ENCODE measurements around the gene COPE. TPM values are rescaled to one million over a fixed set of nuclear protein-coding genes. Genes with fewer than 3 reads are reported as not detected.

The COPE gene
- total and polyA plus RNA-seq, 2 of the 4 experiments (the other 2 are of a cell fraction) = 347 to 461 TPM

DNA sequence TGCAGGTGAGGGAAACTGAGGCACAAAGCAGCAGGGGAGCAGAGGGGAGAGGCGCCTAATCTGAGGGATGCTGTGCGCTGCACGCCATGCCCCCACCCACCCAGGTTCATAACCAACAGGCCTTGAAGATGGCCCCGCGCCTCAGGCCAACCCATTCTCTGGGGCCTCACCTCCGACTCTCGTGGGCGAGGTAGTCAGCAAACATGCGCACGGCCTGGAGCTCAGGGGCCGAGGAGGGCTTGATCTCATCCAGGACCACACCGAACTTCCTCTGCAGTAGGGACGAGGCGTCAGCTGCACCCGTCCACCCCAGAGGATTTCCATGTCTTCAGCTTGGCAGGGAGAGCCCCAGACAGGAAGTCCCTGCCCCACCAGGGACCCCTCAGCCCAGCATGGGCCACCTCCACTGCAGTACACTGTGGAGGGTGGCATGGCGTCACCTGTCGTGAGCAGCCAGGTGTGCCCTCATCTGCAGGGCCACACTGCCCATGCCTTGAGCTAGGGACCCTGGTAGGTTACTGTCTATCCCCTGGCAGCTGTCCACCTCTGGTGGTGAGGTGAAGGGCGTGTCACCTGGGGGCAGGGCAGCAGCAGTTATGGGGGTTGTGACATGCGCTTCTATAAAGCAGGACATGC is 8.3 kb downstream of the COPE start:
- Histone ChIP-seq H2AK5ac (ENCODE audit: low read depth, low read length) (no peak overlapping the region), H3K4me2 (ENCODE audit: low read depth, low read length) (no peak overlapping the region), H4K5ac (ENCODE audit: low read depth, low read length) (no peak overlapping the region), H3K56ac (ENCODE audit: extremely low read depth, insufficient read depth, low read length) (no peak overlapping the region), H2BK120ac (ENCODE audit: low read depth, low read length) (no peak overlapping the region), H3K36me3 (ENCODE audit: control insufficient read depth, insufficient read depth, low read length) (peaks cover 66% of the 10 kb centered on the region), H3K4ac (ENCODE audit: low read depth, low read length) (no peak overlapping the region), H2AK9ac (replicated peaks; ENCODE audit: low read depth, low read length, poor library complexity) (no peak overlapping the region), H2BK15ac (ENCODE audit: low read depth, low read length) (no peak overlapping the region), H2BK5ac (ENCODE audit: low read depth, low read length, poor library complexity, severe bottlenecking) (no peak overlapping the region), H3K79me1 (ENCODE audit: low read depth in 1 of 2, low read length in 2 of 2) (peaks cover 23 to 60% of the 10 kb centered on the region in 2 experiments), H3K23ac (ENCODE audit: low read depth, low read length) (no peak overlapping the region), H3K14ac (replicated peaks; ENCODE audit: low read depth, low read length) (no peak overlapping the region), H4K20me1 (ENCODE audit: insufficient read depth, low read length) (peaks cover 46% of the 10 kb centered on the region), H2BK20ac (ENCODE audit: low read depth, low read length) (no peak overlapping the region), H3K4me3 (ENCODE audit: insufficient read depth, low read depth, low read length) (no peak overlapping the region), H4K91ac (ENCODE audit: insufficient read depth, low read depth, low read length) (no peak overlapping the region), H3K9ac (ENCODE audit: low read depth, low read length) (no peak overlapping the region), H3K9me3 (ENCODE audit: control insufficient read depth, insufficient read depth, low read length) (no peaks in the 10 kb centered on the region), H3K9me1 (ENCODE audit: insufficient read depth, low read length) (no peaks in the 10 kb centered on the region; the same call in 1 of the 2 replicates), H2AFZ (replicated peaks; ENCODE audit: low read length, poor library complexity) (no peak overlapping the region), H3K27ac (ENCODE audit: insufficient read depth, low read length) (no peak overlapping the region), H3K27me3 (ENCODE audit: control insufficient read depth, insufficient read depth, low read length) (no peaks in the 10 kb centered on the region), H3K4me1 (ENCODE audit: control insufficient read depth, insufficient read depth, low read length) (no peaks in the 10 kb centered on the region), H3K18ac (ENCODE audit: low read depth, low read length) (no peak overlapping the region), H4K8ac (ENCODE audit: low read depth in 2 of 2, low read length in 2 of 2) (no peak overlapping the region)
- intact Hi-C loops (cut with micrococcal nuclease) = no loop called here
- ChIA-PET POLR2A (ENCODE audit: unreplicated experiment) (no interaction called here), CTCF (no interaction called here)
- in situ Hi-C loops (cut with MboI; ENCODE audit: low sequenced_read_pairs) = no loop called here
- 94% methylated on average over 13 of the region's 19 CpGs; no CpG with 5 or more reads in 1 of the 2 experiments for WGBS, 2 experiments (ENCODE audit: extremely low coverage in 2 of 2, insufficient read length in 1 of 2)
- no peak for DNase-seq
- TF ChIP-seq BHLHE40 (IDR thresholded peaks at IDR 0.05; ENCODE audit: low read depth, low read length) = no peak
- TF ChIP-seq NFE2L2 (IDR thresholded peaks at IDR 0.05; ENCODE audit: low read depth, low read length) = no peak
- no peak for TF ChIP-seq MAFK (IDR thresholded peaks at IDR 0.05; ENCODE audit: low read depth, low read length)
- no peak for TF ChIP-seq RFX5 (IDR thresholded peaks at IDR 0.05; ENCODE audit: low read depth, low read length)
- TF ChIP-seq, protein P1, sequence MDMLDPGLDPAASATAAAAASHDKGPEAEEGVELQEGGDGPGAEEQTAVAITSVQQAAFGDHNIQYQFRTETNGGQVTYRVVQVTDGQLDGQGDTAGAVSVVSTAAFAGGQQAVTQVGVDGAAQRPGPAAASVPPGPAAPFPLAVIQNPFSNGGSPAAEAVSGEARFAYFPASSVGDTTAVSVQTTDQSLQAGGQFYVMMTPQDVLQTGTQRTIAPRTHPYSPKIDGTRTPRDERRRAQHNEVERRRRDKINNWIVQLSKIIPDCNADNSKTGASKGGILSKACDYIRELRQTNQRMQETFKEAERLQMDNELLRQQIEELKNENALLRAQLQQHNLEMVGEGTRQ (IDR thresholded peaks at IDR 0.05; ENCODE audit: low read depth, low read length) = no peak
- TF ChIP-seq, protein P2, sequence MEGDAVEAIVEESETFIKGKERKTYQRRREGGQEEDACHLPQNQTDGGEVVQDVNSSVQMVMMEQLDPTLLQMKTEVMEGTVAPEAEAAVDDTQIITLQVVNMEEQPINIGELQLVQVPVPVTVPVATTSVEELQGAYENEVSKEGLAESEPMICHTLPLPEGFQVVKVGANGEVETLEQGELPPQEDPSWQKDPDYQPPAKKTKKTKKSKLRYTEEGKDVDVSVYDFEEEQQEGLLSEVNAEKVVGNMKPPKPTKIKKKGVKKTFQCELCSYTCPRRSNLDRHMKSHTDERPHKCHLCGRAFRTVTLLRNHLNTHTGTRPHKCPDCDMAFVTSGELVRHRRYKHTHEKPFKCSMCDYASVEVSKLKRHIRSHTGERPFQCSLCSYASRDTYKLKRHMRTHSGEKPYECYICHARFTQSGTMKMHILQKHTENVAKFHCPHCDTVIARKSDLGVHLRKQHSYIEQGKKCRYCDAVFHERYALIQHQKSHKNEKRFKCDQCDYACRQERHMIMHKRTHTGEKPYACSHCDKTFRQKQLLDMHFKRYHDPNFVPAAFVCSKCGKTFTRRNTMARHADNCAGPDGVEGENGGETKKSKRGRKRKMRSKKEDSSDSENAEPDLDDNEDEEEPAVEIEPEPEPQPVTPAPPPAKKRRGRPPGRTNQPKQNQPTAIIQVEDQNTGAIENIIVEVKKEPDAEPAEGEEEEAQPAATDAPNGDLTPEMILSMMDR (conservative IDR thresholded peaks at IDR 0.05; ENCODE audit: low read depth, low read length) = no peak
- TF ChIP-seq RCOR1 (IDR thresholded peaks at IDR 0.05; ENCODE audit: insufficient replicate concordance, low read length) = no peak
- TF ChIP-seq RAD21 (IDR thresholded peaks at IDR 0.05; ENCODE audit: low read length) = no peak
- no peak for ATAC-seq (ENCODE audit: low read depth)
- BruUV-seq (replicated peaks) = no TSS peak
- dilution Hi-C loops (cut with HindIII; ENCODE audit: low sequenced_read_pairs, unreplicated experiment) = no loop called here
